Endothelial cell of hepatic sinusoid (primary cell): ENCODE data around the gene TBCEL.
"Not testable (repeated sequence)": the region's sequence is repeated elsewhere in the genome, so short reads cannot be mapped to it uniquely, and the experiment has no call there.

Experiments used
- in situ Hi-C: cut with HindIII; loops from 2 replicates; pipeline ENCODE4 v1.10.0; 2017; ENCODE audit warnings: low sequenced_read_pairs

Gene TBCEL

DNA sequence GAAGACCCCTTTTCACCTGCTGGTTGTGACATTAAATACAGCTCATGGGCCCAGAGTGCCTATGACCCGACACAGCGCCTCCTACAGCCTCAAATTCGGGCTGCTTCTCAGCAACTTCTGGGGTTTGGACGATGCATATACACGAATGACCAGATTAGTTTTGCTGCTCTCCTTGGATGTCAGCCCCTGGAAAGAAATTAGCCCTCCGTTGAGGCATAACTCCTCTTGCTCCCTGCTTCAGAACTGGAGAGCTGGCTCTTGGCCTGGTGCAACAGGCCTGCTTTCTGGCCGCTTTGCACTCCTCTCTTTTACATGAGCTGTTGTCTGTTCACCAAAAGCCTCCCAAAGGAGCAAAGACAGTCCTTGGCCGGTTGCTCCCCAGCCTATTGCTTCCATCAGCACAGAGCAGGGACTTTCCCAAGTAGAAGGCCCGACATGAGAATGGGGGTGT is 80.4 kb downstream of the TBCEL start:
- in situ Hi-C loops, result no loop called here

DNA sequence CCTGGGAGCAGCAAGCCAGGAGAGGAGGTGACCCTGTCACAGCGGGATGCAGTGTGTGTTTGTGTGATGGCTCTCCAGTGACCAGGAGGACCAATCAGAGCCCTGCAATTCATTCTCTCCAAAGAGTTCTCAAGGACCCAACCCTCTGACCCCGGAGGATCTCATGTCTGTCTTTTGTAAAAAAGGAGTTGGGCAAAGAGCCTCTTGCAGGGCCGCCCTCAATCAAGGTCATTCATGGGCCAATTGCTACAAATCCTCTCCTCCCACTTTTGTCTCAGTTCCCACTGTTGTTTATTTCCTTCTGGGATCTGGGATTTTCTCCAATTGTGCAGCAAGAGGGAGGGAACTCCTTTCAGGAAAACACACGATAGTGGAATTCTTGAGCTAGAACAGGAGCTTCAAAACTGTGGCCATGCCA is 81.2 kb downstream of the TBCEL start:
- in situ Hi-C loops, result no loop called here

DNA sequence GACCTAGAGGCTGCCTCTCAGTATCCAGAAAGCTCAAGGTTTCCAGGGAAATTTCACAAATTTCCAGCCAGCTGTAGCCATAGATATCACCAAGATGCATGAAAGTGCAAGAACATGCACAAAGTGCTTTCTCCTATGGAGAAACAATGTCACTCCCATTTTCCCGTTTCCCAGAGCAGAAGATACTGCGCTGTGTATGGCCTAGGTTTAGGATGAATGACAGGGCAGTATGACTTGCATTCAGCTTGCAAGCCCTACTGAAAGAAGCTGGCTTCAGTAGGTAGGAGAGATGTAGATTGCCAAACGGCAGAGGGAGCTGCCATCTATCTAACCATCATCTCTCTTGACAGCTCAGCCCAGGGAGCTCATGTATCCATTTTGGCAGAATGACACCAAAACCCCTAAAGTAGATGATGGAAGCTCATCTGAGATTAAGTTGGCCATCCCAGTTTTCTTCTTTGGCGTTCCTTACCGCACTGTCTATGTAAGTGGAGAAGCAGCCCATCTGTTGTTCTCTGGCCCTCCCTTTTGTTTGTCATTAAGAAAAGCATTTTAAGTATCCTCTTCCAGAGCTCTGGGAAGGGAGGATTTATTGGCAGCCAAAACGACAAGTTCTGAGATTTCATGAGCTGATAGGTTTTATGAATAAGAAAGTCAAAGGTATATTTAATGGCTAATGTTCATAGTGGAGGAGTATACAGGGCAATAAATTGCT is 81.7 kb downstream of the TBCEL start:
- in situ Hi-C loops, result no loop called here

DNA sequence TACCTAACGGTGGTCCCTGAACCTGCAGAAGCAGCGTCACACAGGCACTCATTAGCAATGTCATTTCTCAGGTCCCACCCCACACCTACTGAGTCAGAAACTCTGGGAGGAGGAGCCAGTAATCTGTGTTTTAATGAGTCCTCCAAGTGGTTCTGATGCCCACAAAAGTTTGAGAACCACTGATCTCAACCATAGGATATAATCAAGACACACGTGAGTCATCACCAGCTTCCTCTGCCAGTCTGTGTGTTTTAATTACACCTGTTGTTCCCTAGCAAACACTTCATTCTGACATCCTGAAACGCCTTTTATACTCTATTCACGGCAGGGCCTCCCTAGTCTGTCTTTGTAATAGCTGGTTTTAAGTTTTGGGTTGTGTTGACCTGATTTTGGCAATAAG is 82.9 kb downstream of the TBCEL start:
- in situ Hi-C loops, result no loop called here

DNA sequence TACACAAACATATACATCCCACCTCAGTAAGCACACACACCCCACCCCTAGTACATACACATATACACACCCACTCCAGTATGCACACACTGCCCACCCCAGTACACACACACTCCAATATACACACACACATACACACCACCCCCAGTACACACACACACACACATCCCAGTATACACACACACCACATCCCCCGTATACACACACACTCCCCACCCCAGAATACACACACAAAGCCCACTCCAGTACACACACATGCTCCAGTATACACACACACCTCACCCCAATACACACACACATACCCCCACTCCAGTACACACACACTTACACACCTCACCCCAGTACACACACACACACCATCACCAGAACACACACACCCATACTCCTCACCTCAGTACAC is 84.5 kb downstream of the TBCEL start:
- in situ Hi-C loops, result no loop called here

DNA sequence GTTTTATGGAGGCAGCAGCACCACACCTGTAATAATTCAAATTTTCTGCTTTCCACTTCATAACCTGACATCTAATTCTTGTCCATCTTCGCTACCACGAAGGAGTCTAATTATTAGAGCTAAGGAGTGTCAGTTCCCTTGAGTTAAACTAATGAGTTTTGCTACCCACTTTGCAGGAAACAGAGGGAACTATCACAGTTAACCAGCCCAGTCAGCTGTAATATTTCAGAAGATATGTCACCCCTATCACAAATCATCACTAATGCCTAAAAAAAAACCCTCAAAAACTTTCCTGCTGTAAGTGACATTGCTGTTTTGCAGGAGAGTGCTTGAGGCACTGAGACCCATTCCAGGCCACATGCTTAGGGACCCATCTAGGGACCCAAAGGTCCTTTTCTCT is 85.6 kb downstream of the TBCEL start:
- in situ Hi-C loops, result no loop called here

DNA sequence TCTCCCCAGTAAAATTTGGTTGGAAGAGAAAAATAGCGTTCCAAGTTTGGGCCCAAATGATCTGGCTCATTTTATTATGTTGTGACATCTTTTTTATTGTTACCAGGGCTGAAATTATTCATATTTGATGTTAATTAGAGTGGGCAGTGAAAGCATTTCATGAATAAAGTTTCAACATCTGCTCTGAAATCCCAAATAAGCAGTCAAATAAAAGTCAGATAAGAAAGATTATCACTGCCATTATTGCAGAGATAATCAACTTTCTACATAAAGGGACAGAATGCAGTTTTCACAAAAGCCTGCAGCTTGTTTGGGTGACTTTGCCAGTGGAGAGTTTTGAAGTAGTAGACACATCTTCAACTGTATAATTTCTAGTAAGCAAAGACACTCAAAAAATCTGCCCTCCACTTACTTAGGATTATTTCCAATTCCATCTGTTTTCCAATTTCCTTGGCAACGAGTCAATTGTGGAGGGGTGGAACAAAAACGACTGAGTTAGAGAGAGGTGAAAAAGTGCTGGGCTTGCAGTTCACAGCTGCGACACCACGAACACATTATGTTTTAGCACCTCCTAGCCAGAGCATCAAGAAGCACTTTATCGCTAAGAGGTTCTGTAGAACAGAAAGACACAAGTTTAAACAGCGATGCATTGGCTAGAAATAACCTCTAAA is 86.1 kb downstream of the TBCEL start:
- in situ Hi-C loops, result no loop called here

DNA sequence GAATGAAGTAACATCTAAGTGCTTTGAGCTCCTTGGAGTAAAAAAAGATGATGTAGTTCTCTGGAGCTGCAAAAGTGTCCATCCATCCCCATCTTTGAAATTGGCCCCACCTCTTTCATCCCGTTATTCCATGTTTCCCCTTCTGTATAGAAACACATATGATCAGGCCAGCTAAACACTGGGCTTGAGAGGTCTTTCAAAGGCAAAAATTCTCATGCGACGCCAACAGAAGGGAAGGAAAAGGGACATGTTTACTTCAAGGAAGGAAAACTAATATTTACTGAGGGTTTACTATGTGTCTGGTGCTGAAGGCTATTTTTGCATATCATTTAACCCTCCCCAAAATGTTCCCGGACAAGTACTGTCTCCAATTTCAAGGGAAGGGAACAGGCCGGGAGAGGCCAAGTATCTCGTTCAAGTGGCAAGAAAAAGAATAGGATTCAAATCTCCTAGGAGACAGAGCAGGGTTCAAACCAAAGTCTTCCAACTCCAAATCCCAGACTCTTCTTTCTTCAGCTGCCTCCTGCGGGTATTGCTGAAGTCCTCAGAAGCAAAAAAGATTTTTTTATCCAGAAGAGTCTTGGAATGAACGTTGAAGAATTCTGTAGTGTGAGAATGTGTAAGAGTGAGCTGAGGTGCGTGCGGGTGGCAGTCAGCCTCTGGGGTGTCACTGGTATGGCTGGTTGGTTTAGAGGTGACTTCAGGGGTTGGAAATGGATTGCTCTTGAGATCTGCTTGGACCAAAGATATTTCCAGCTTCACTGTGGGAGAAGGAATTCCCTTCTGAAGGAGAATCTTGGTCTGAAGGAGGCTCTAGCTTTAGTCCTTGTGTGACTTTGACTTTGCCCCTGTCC is 87.2 kb downstream of the TBCEL start:
- in situ Hi-C loops, result no loop called here

DNA sequence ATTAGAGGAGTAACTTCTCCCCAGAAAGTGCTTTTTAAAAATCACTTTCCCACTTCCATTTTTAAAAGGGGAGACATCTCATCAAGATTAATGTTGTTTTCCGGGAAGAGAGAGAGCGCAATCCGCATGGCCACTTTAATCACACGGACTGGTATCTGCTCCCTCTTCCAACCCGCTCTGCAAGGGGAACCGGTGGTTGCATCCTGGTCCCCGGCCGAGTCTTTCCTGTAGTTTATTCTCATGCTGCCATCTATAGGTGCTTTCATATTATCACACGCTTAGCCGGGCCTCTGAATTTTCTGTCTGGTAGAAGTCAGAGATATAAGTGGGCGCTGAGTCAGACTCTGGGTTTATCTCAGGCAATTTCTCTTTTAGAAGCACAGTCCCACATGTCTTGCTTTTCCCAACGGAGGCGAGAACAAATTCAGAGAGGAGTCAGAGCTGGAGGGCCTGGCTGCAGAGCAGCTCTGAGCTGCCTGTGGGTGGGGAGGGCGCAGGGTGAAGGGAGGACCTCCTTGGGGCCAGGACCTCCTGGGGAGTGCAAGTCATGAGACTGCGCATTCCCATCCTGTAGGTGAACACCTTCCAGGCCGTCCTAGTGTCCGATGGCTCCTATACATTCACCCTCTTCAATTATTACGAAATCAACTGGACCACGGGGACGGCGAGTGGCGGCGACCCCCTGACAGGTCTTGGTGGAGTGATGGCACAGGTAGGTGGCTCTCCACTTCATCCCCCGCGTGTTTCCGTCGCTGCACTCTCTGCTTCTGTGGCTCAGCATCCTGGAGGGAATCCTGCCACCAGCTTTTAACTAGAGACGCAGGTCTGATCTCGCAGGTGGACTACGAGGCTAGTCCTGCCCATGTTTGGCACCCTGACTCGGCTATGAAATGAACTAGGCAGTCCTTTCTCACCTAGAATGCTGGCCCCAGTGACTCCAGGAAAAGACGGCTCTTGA is 88.9 kb downstream of the TBCEL start:
- in situ Hi-C loops, result no loop called here

DNA sequence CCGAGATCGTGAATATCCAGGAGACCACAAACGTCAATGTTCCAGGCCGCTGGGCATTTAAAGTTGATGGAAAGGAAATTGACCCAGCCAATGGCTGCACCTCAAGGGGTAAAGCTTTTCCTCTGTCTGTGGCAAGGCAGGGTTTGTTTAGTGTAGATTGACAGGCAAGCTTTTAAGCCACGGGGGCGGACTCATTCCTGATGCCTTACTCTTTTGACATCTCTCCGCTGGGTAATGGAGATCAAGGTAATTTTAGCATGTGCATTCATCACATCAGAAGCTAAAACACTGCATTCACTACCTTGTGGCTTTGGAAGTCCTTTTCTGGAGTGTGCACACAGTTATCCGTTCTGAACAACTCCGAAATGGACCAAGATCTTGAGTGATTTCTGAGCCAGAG is 89.7 kb downstream of the TBCEL start:
- in situ Hi-C loops, result no loop called here

DNA sequence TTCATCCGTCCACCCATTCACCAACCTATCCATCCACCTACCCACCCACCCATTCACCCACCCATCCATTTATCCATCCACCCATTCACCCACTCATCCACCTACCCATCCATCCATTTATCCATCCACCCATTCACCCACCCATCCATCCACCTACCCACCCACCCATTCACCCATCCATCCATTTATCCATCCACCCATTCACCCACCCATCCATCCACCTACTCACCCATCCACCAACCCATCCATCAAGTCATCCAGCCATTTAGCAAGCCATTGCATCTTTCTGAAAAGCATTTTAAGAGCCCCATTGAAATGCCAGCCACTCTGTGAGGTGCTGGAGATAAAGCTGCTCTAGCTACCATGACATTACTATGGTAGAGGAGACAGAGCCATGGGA is 91.1 kb downstream of the TBCEL start:
- in situ Hi-C loops, result not testable (repeated sequence)

DNA sequence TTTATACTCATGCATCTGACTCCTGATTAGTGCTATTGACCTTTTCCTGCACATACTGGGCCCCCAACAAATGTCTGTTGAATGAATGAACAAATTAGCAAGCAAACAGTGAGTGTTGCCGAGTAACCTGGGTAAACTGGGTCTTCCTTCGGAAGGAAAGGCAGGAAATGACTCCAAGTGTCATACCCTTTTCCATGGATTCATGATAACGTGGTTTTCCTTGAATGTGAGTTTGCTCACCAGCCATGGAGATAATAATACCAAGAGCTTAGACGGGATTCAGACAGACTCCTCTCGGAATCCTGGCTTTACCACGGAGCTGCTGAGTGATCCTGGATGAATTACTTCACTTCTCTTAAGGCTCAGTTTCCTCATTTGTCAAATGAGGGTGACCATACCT is 93.9 kb downstream of the TBCEL start:
- in situ Hi-C loops, result no loop called here

DNA sequence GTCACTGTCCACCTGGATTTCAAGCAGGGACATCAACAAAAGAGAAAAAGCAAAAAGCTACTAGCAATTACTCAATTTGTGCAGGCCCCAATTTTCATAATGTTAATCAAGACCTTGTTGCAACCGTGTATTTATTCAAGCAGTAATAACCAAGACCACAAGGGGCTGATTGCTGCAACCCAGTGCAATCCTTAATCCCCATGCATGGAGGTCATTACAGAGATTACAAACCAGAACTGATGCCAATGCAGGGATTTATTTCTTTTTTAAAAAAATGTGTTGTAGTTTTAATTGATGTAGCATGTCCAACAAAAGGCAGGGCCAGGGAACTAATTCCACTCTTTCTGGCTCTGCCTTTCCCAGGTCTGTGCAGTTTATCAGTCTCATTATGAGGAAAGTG is 95.5 kb downstream of the TBCEL start:
- in situ Hi-C loops, result no loop called here

DNA sequence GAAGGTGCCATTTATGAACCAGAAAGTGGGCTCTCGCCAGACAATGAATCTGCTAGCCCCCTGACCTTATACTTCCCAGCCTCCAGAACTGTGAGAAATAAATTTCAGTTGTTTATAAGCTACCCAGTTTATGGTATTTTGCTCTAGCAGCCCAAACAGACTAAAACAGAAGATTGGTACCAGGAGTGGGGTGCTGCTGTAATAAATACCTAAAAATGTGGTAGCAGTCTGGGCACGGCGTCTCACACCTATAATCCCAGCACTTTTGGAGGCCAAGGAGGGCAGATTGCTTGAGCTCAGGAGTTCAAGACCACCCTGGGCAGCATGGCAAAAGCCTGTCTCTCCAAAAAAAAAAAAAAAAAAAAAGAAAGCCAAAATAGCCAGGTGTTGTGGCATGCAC is 98.4 kb downstream of the TBCEL start:
- in situ Hi-C loops, result no loop called here

DNA sequence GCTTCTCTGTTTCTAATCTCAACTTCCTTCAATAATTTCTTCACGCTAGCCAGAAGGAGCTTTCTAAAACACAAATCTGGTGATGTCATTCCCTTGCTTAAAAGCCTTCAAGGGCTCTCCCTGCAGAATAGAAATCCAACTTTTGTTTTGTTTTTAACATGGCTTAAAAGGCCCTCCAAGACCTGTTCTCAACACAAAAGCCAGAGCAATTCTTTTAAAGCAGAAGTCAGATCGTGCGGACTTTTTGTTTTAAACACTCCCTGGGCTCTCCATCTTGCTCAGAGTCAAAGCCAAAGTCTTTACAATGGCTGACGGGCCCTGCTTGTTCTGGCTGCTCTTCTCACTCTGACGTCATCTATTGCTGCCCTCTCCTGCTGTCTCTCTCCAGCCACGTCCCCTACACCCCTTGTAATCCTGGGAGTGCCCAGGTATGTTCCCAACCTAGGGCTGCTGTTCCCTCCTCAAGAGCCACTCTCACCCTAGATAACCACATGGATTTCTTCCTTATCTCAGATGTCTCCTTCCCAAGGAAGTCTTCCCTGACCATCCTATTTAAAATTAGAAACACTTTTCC is 99.7 kb downstream of the TBCEL start:
- in situ Hi-C loops, result no loop called here

DNA sequence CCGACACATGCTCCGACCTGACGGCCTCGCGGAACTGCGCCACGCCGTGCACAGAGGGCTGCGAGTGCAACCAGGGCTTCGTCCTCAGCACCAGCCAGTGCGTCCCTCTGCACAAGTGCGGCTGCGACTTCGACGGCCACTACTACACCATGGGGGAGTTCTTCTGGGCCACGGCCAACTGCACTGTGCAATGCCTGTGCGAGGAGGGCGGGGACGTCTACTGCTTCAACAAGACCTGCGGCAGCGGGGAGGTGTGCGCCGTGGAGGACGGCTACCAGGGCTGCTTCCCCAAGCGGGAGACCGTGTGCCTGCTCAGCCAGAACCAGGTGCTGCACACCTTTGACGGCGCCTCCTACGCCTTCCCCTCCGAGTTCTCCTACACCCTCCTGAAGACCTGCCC is 103.9 kb downstream of the TBCEL start:
- in situ Hi-C loops, result no loop called here

DNA sequence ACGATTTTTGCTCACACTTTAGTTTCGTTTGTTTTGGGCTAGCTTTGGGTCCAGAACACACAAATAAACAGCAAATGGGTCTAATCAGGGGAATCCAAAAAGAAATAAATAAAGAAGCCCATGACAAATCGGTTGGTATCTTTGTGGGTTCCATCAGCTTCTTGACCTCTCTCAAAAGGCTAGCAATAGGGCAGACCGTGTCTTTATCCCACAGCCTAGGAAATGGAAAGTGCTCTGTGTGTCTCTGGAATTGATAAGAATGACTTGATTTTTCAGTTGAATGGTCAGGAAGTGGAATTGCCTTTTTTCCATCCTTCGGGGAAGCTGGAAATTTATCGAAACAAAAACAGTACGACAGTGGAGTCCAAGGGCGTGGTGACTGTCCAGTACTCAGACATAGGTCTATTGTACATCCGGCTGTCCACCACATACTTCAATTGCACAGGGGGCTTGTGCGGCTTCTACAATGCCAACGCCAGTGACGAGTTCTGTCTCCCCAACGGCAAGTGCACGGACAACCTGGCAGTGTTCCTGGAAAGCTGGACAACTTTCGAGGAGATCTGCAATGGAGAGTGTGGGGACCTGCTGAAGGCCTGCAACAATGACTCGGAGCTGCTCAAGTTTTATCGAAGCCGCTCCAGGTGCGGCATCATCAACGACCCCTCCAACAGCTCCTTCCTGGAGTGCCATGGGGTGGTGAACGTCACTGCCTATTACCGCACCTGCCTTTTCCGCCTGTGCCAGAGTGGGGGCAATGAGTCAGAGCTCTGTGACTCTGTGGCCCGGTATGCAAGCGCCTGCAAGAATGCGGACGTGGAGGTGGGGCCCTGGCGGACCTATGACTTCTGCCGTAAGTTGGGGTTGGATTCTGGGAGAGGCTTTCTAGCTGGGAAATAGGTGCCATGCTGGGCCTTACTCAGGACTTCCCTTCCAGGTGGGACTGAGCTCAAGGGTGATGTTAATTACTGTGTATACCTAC is 105.7 kb downstream of the TBCEL start:
- in situ Hi-C loops, result no loop called here

DNA sequence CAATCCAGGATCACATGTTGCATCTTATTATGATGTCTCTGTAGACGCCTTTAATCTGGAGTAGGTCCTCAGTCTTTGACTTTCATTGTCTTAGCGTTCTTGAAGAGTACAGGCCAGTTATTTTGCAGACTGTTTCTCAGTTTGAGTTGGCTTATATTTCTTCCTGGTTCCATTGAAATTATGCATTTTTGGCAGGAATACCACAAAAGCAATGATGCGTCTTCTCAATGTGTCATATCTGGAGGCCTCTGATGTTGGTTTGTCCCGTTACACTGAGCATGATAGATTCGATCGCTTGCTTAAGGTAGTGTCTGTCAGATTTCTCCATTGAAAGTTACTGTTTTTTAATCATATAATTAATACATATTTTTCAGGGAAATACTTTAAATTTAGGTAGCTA is 107.8 kb downstream of the TBCEL start:
- in situ Hi-C loops, result no loop called here
